Measurements from ENCODE around the gene AFAP1.

AFAP1 gene

GRCh38 chr4:7780751-7781348, 158.8 kb downstream of the AFAP1 start:
- no peak for DNase-seq

- no peak for DNase-seq
These were observed 160.3 kb downstream of the AFAP1 start for GRCh38 chr4:7779432-7779768.

- no peak for DNase-seq
These were observed 160.9 kb downstream of the AFAP1 start for GRCh38 chr4:7778510-7779431.

GRCh38 chr4:7777871-7778509, 161.7 kb downstream of the AFAP1 start:
- DNase-seq = no peak

- DNase-seq = no peak
These were observed 162.5 kb downstream of the AFAP1 start for GRCh38 chr4:7777017-7777710.

- DNase-seq = no peak
These were observed 164.3 kb downstream of the AFAP1 start for GRCh38 chr4:7775396-7775795.

GRCh38 chr4:7774301-7775294, 165.1 kb downstream of the AFAP1 start:
- no peak for DNase-seq

- no peak for DNase-seq
These were observed 166.1 kb downstream of the AFAP1 start for GRCh38 chr4:7773401-7774180.

GRCh38 chr4:7772711-7773385, 166.8 kb downstream of the AFAP1 start:
- DNase-seq = no peak

- DNase-seq = no peak
These were observed 167.8 kb downstream of the AFAP1 start for GRCh38 chr4:7771541-7772507.

GRCh38 chr4:7771056-7771455, 168.6 kb downstream of the AFAP1 start:
- no peak for DNase-seq

- no peak for DNase-seq
These were observed 169.2 kb downstream of the AFAP1 start for GRCh38 chr4:7770224-7771050.

- no peak for DNase-seq
These were observed 170.1 kb downstream of the AFAP1 start for GRCh38 chr4:7769396-7770223.

- DNase-seq = no peak
These were observed 170.9 kb downstream of the AFAP1 start for GRCh38 chr4:7768736-7769135.

- no peak for DNase-seq
These were observed 171.7 kb downstream of the AFAP1 start for GRCh38 chr4:7767966-7768365.

GRCh38 chr4:7767526-7767925, 172.1 kb downstream of the AFAP1 start:
- DNase-seq = no peak

- no peak for DNase-seq
These were observed 172.9 kb downstream of the AFAP1 start for GRCh38 chr4:7766661-7767345.

All from NCI-H1436 (cell line).